GM10248 (cell line): ENCODE measurements around the gene LGALS14.

Experiments used
- CTCF ChIA-PET: fragments of 300-600 bp; sonication (Branson Sonifier 250); formaldehyde crosslinking; extraction: SDS; loops from one replicate; lab custom pipeline; 2021; ENCODE audit warnings: antibody characterized with exemption; lab: Yijun Ruan, JAX
- POLR2A ChIA-PET: fragments of 350-650 bp; sonication (Branson Sonifier 250); formaldehyde crosslinking; extraction: SDS; loops from one replicate; lab custom pipeline; 2020; ENCODE audit warnings: antibody characterized with exemption; lab: Yijun Ruan, JAX
- DNase-seq: peaks from one replicate; pipeline ENCODE4 v3.0.0; 2012; ENCODE audit errors: extremely low spot score
- CTCF ChIP-seq: IDR thresholded peaks from 2 replicates; pipeline ENCODE4 v1.5.1; 2012; ENCODE audit warnings: mild to moderate bottlenecking, low read depth; ENCODE audit errors: extremely low read depth, missing control alignments, control extremely low read depth

Gene LGALS14

GRCh38 chr19:39692166-39692565 lies 12.1 kb upstream of the LGALS14 start:
- no peak for DNase-seq
- ChIA-PET CTCF (interaction anchor here (0.6 kb wide), 1 partner anchor 12 kb away, joined by 3 read pairs; no protein-coding TSS in a partner anchor), POLR2A (no interaction called here)
- TF ChIP-seq CTCF = no peak

GRCh38 chr19:39692822-39693221 lies 11.5 kb upstream of the LGALS14 start:
- CTCF ChIA-PET = interaction anchor here (0.6 kb wide), 1 partner anchor 13 kb away, joined by 3 read pairs; no protein-coding TSS in a partner anchor
- POLR2A ChIA-PET = no interaction called here
- DNase-seq = no peak
- no peak for TF ChIP-seq CTCF

- ChIA-PET POLR2A (no interaction called here), CTCF (interaction anchor here (1.0 kb wide), 1 partner anchor 20 kb away, joined by 4 read pairs; no protein-coding TSS in a partner anchor)
- no peak for DNase-seq
- no peak for TF ChIP-seq CTCF
Observed at GRCh38 chr19:39695759-39696158, 8.5 kb upstream of the LGALS14 start.

- POLR2A ChIA-PET = no interaction called here
- DNase-seq = no peak
- TF ChIP-seq CTCF = no peak
- CTCF ChIA-PET = no interaction called here
Observed at GRCh38 chr19:39696387-39696786, 7.9 kb upstream of the LGALS14 start.

GRCh38 chr19:39698535-39698934 lies 5.7 kb upstream of the LGALS14 start:
- no peak for DNase-seq
- CTCF ChIA-PET = interaction anchor here (0.8 to 5.0 kb wide), 6 partner anchors 19 to 148 kb away, joined by 3 to 19 read pairs (median 3); partner anchors contain the start of gene FBL
- POLR2A ChIA-PET = no interaction called here
- no peak for TF ChIP-seq CTCF

GRCh38 chr19:39701291-39701690 lies 3.0 kb upstream of the LGALS14 start:
- POLR2A ChIA-PET = no interaction called here
- no peak for DNase-seq
- CTCF ChIA-PET = interaction anchor here (0.6 to 5.0 kb wide), 8 partner anchors 26 to 227 kb away, joined by 3 to 19 read pairs (median 5); no protein-coding TSS in a partner anchor
- TF ChIP-seq CTCF = no peak
